ENCODE data around the gene NPM1.

The NPM1 gene

DNA sequence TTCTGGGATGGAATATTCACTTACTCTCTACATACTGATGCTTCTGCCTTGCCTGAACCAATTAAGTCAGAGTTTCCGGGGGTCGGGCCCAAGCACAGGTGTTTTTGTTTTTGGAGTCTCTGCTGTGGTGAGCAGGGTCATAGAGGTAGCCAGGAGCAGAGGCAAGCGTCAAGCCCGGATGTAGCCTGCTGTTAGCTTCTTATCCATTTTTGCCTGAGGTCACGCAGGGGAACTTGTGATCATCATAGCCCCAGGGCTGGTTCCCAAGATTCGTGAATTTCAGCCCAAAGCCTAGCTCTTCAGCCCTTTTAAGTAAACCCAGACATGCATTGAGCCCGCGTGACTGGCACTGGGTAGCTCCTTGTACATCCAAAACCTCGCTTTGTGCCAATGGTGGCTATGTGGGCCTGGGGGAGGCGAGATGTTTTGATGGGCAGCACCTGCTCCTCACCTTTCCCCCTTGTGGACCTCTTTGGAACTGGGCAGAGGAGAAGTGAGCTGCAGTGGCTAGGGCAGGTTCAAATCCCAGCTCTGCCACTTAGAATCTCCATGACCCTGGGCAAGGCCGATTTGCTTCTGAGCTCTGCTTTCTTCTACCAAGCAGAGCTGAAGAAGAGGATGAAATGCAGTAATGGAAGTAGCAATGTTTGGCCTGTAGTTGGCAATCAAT is 65.5 kb downstream of the NPM1 start:
- no peak for DNase-seq

DNA sequence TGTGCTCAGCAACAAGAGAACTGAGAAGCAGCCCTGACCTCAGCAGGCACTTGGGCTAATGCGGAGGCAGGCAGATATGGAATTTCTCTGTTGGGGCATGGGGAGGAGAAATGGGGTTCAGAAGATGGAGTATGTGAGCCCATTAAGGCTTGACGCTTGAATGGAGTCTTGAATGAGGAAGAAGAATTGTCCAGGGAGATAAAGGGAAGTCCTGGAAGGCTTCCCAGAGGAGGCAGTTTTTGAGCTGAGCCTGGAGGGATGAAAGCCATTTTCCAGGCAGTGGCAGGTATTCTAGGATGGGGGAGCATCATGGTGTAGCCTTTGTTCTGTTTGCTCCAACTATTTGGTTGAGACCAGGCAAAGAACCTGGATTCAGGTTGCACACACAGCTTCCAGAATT is 66.3 kb downstream of the NPM1 start:
- no peak for DNase-seq

DNA sequence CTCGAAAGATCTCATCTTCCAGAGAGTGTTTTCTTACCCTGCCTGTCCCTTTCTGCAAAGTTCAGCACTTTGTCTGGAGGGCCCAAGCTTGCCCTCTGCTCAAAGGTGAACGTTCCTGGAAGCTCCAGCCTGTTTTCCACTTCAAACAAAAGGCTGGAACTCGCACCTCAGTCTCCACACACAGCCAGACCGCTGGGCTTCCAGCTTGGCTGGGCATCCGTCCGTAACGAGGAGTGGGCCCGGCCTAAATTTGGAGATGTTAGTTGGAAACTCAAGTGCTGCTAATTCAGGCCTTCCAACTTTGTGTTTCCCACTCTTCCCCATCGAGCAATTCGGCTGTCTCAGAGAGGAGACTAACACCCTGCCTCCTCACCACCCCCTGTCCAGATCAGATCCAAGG is 66.9 kb downstream of the NPM1 start:
- DNase-seq, result no peak

DNA sequence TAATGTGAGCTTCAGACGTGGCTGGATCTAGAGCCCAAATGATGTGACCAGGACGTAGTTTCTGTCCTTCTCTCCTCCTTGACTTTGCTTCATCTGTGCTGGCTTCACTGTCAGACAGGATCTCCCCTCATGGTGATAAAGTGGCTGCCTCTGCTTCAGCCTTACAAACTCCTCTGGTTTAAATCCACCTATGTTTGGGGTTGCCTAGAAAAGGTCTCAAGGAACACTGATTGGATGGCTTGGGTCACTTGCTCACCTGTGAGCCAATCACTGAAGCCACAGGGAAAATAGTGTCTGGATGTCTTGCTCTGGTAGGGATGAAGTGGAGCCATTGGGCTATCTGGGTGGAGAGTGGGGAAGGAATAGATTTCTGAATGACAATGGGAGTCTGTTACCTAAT is 67.9 kb downstream of the NPM1 start:
- no peak for DNase-seq

DNA sequence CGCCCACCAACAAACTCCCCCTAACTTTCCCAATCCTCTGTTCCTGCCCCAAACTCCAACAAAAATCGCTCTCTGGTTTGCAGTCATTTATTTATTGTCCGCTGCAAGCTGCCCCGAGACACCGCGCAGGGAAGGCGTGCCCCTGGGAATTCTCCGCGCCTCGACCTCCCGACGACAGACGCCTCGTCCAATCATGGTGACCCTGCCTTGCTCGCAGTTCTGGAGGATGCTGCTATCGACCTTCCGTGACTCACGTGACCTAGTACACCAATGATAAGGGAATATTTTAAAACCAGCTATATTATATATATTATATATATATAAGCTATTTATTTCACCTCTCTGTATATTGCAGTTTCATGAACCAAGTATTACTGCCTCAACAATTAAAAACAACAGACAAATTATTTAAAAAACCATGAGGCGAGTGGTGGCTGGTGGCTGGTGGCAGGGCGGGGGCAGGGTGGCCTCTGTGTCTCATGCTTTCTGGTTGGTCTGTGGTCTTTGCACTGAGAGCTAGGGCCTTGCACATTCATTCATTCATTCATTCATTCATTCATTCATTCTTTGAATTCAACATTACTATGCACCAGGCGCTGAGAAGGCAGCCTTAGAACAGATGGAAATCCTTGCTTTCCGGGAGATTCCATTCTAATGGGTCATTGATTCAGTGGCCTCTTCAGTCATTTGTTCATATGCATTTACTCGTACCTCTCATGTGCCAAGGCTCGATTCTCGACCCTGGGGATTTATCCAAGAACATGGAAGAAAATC is 69.7 kb downstream of the NPM1 start:
- DNase-seq, result no peak

DNA sequence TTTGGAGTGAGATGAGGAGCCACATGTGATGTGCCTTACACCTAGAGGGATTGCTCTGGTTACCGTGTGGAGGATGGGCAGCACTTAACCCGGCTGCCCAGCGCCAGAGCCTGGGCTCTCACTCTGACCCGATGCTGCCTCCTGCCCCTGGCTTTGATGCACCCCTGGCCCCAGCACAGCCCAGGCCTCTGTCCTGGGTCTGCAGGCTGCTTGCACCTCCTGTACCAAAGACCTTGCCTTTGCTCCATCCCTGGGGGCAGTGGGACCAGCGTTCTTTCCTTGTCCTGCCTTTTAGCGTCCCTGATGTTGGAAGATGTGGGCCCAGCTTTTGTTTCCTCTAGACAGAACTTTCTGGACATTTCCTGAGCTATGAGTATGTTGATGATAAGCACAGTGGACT is 72.2 kb downstream of the NPM1 start:
- no peak for DNase-seq

All from HCEC 1CT (cell line).